ENCODE measurements around the gene KRTAP10-3.
"Not testable (repeated sequence)": the region's sequence is repeated elsewhere in the genome, so short reads cannot be mapped to it uniquely, and the experiment has no call there.

The KRTAP10-3 gene

GRCh38 chr21:44585892-44586291 is 27.3 kb upstream of the KRTAP10-3 start:
- no peak for DNase-seq (ENCODE audit: low read depth)
- no peak overlapping the region for H3K4me3 ChIP-seq (ENCODE audit: low read depth, low read length)
- TF ChIP-seq CTCF (IDR thresholded peaks at IDR 0.05; ENCODE audit: low read depth, low read length, missing control alignments): no peak

- no peak for TF ChIP-seq CTCF (IDR thresholded peaks at IDR 0.05; ENCODE audit: low read depth, low read length, missing control alignments)
Observed at GRCh38 chr21:44583800-44584147, 25.2 kb upstream of the KRTAP10-3 start.

GRCh38 chr21:44583089-44583799 is 24.6 kb upstream of the KRTAP10-3 start:
- no peak for DNase-seq (ENCODE audit: low read depth)
- no peak for TF ChIP-seq CTCF (IDR thresholded peaks at IDR 0.05; ENCODE audit: low read depth, low read length, missing control alignments)

More at GRCh38 chr21:44583800-44584147, 25.2 kb upstream of the KRTAP10-3 start:
- no peak overlapping the region for H3K4me3 ChIP-seq (ENCODE audit: low read depth, low read length)
- no peak for DNase-seq (ENCODE audit: low read depth)

GRCh38 chr21:44582055-44582454 is 23.5 kb upstream of the KRTAP10-3 start:
- DNase-seq (ENCODE audit: low read depth): no peak
- TF ChIP-seq CTCF (IDR thresholded peaks at IDR 0.05; ENCODE audit: low read depth, low read length, missing control alignments): no peak
- H3K4me3 ChIP-seq (ENCODE audit: low read depth, low read length): no peak overlapping the region

More at GRCh38 chr21:44583089-44583799, 24.6 kb upstream of the KRTAP10-3 start:
- no peak overlapping the region for H3K4me3 ChIP-seq (ENCODE audit: low read depth, low read length)

- H3K4me3 ChIP-seq (ENCODE audit: low read depth, low read length): no peak overlapping the region
- DNase-seq (ENCODE audit: low read depth): no peak
- TF ChIP-seq CTCF (IDR thresholded peaks at IDR 0.05; ENCODE audit: low read depth, low read length, missing control alignments): no peak
Observed at GRCh38 chr21:44581158-44581557, 22.6 kb upstream of the KRTAP10-3 start.

GRCh38 chr21:44580231-44580821 is 21.7 kb upstream of the KRTAP10-3 start, which contains the start of gene KRTAP10-5:
KRTAP10-5 (minus strand) TSS chr21:44580604; CDS start chr21:44580578, 26 bp downstream.
- not testable (repeated sequence) for H3K4me3 ChIP-seq (ENCODE audit: low read depth, low read length)

GRCh38 chr21:44579833-44580144 is 21.2 kb upstream of the KRTAP10-3 start:
- TF ChIP-seq CTCF (IDR thresholded peaks at IDR 0.05; ENCODE audit: low read depth, low read length, missing control alignments): no peak
- H3K4me3 ChIP-seq (ENCODE audit: low read depth, low read length): no peak overlapping the region
- no peak for DNase-seq (ENCODE audit: low read depth)

More at GRCh38 chr21:44580231-44580821, 21.7 kb upstream of the KRTAP10-3 start, which contains the start of gene KRTAP10-5:
- DNase-seq (ENCODE audit: low read depth): not testable (repeated sequence)

Measured in GM12864 (cell line).